Osteoblast (primary cell): Measurements from ENCODE around the gene MEIS3. TPM values are rescaled to one million over a fixed set of nuclear protein-coding genes. Genes with fewer than 3 reads are reported as not detected.
"Not testable (repeated sequence)": the region's sequence is repeated elsewhere in the genome, so short reads cannot be mapped to it uniquely, and the experiment has no call there.

Source experiments
- DNase-seq: peaks from one replicate; pipeline ENCODE4 v3.0.0; 2011; ENCODE audit warnings: low spot score, mixed read lengths; ENCODE audit not compliant: insufficient read length; ENCODE audit errors: missing footprints
- H2AFZ ChIP-seq: 2 replicates; pipeline ENCODE4 v1.6.0; 2011; ENCODE audit warnings: mild to moderate bottlenecking, low read length
- H3K27ac ChIP-seq: 2 replicates; pipeline ENCODE4 v1.5.1; 2011; ENCODE audit warnings: mild to moderate bottlenecking, low read depth, low read length, moderate library complexity
- H3K27me3 ChIP-seq: 2 replicates; pipeline ENCODE4 v1.6.0; 2012; ENCODE audit warnings: mild to moderate bottlenecking, control low read depth, inconsistent platforms, low read length, moderate library complexity; ENCODE audit not compliant: insufficient read depth
- H3K36me3 ChIP-seq: 2 replicates; pipeline ENCODE4 v1.5.1; 2011; ENCODE audit warnings: mild to moderate bottlenecking, low read length, control low read depth, moderate library complexity; ENCODE audit not compliant: insufficient read depth
- H3K4me1 ChIP-seq: 2 replicates; pipeline ENCODE4 v1.5.1; 2011; ENCODE audit warnings: mild to moderate bottlenecking, low read length, control low read depth, moderate library complexity; ENCODE audit not compliant: insufficient read depth
- H3K4me2 ChIP-seq: 2 replicates; pipeline ENCODE4 v1.6.0; 2011; ENCODE audit warnings: mild to moderate bottlenecking, low read length; ENCODE audit not compliant: insufficient read depth
- H3K4me3 ChIP-seq: fragments of 200-600 bp; sonication (generic); 3 replicates; pipeline ENCODE4 v1.5.1; 2012; ENCODE audit warnings: mild to moderate bottlenecking, low read length, inconsistent platforms; ENCODE audit not compliant: insufficient read depth
- H3K79me2 ChIP-seq: 2 replicates; pipeline ENCODE4 v1.6.0; 2012; ENCODE audit warnings: mild to moderate bottlenecking, low read length, control low read depth, inconsistent platforms; ENCODE audit not compliant: insufficient read depth
- H3K9me3 ChIP-seq: 2 replicates; pipeline ENCODE4 v1.5.1; 2011; ENCODE audit warnings: low read depth, low read length, control low read depth
- H4K20me1 ChIP-seq: 2 replicates; pipeline ENCODE4 v1.6.0; 2012; ENCODE audit warnings: mild to moderate bottlenecking, low read length, control low read depth; ENCODE audit not compliant: insufficient read depth
- CTCF ChIP-seq: IDR thresholded peaks from 2 replicates; pipeline ENCODE4 v1.5.1; 2011; ENCODE audit warnings: mild to moderate bottlenecking, low read depth, low read length, moderate library complexity; ENCODE audit errors: extremely low read depth
- total RNA-seq: library from RNA; depleted of rRNA; stranded (reverse); fragments of >200 nt; gene quantifications from 2 replicates; pipeline ENCODE4 v1.2.3, GENCODE V29; 2012

The MEIS3 gene
- total RNA-seq, 1 donor: 8.3 TPM

DNA sequence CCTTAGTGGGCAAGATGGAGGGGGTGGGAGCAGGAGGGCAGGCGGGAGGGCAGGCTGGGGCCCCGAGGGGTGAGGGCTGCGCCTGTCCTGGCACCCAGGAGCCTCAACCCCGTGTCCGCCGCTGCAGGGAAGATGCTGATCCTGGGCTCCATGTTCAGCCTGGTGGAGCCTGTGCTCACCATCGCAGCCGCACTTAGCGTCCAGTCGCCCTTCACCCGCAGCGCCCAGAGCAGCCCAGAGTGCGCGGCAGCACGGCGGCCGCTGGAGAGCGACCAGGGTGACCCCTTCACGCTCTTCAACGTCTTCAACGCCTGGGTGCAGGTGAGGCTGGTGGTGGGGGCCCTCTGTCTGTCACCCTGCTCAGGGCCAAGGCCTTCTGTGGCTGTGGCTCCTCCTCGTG, 46.7 kb downstream of the MEIS3 start:
- peaks cover 9% of the 10 kb centered on the region for H3K4me1 ChIP-seq
- H3K36me3 ChIP-seq: peaks cover 48% of the 10 kb centered on the region
- no peak overlapping the region for H3K27ac ChIP-seq
- peaks cover 6% of the 10 kb centered on the region for H4K20me1 ChIP-seq
- TF ChIP-seq CTCF: no peak
- DNase-seq: peak; percentile 57
- no peaks in the 10 kb centered on the region for H3K9me3 ChIP-seq
- H3K4me3 ChIP-seq: no peak overlapping the region
- H2AFZ ChIP-seq: no peak overlapping the region
- no peaks in the 10 kb centered on the region for H3K27me3 ChIP-seq
- no peak overlapping the region for H3K4me2 ChIP-seq
- peaks cover 2% of the 10 kb centered on the region for H3K79me2 ChIP-seq

GRCh38 chr19:47371261-47371660, 48.1 kb downstream of the MEIS3 start:
- no peak overlapping the region for H3K4me3 ChIP-seq
- DNase-seq: peak; percentile 60
- no peak for TF ChIP-seq CTCF
- no peaks in the 10 kb centered on the region for H3K9me3 ChIP-seq
- peaks cover 37% of the 10 kb centered on the region for H3K36me3 ChIP-seq
- H3K79me2 ChIP-seq: peaks cover 2% of the 10 kb centered on the region
- H4K20me1 ChIP-seq: peaks cover 6% of the 10 kb centered on the region
- H3K27ac ChIP-seq: peak overlapping the region; percentile 10
- H3K27me3 ChIP-seq: no peaks in the 10 kb centered on the region
- no peak overlapping the region for H3K4me2 ChIP-seq
- no peak overlapping the region for H2AFZ ChIP-seq
- peaks cover 9% of the 10 kb centered on the region for H3K4me1 ChIP-seq

DNA sequence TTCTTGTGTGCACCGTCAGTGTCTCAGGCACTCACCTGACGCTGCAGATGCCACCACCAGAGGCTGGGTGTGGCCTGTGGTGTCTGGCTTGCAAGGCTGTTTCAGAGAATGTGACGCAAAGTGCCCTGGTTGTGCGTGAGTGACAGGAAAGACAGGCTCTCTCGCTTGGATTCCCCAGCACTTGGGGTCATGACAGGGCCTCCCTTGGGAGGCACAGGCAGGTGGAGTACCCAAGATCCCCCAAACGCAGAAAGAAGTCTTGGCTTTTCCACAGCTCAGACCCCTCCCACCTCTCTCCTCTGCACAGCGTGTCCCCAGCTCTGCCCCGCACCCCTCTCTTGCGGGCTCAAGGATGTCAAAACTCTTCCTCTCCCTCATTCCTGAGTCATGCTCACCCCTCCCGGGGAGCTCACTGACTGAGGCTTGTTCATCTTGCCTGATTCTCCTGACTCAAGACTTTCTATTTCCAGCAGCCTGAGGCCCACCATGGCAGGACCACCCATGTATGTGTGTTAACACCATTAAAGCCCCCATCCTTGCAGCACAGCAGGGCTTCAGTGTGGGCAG, 49.2 kb downstream of the MEIS3 start:
- peak; percentile 98 for DNase-seq
- Histone ChIP-seq H3K27me3 (no peaks in the 10 kb centered on the region), H2AFZ (no peak overlapping the region), H3K27ac (peak overlapping the region; percentile 34), H4K20me1 (peaks cover 6% of the 10 kb centered on the region), H3K4me3 (no peak overlapping the region), H3K4me2 (peak overlapping the region; percentile 50), H3K9me3 (no peaks in the 10 kb centered on the region), H3K36me3 (peaks cover 29% of the 10 kb centered on the region), H3K4me1 (peaks cover 9% of the 10 kb centered on the region), H3K79me2 (peaks cover 2% of the 10 kb centered on the region)
- no peak for TF ChIP-seq CTCF

- not testable (repeated sequence) for H4K20me1 ChIP-seq, H3K27ac ChIP-seq, H3K4me2 ChIP-seq, H3K4me1 ChIP-seq, H2AFZ ChIP-seq, H3K79me2 ChIP-seq, H3K4me3 ChIP-seq, H3K9me3 ChIP-seq, H3K27me3 ChIP-seq, DNase-seq
- H3K36me3 ChIP-seq: peaks cover 32% of the 10 kb centered on the region
Measured at GRCh38 chr19:47365455-47365854, 53.9 kb downstream of the MEIS3 start.
